DND-41 (cell line): ENCODE data around the gene TNFRSF19.

ENCODE experiments used
- EZH2 ChIP-seq: IDR thresholded peaks from 3 replicates; pipeline ENCODE4 v1.6.1; 2012; ENCODE audit warnings: borderline replicate concordance, low read depth, mild to moderate bottlenecking, moderate library complexity, low read length, inconsistent platforms; ENCODE audit not compliant: severe bottlenecking
- TF ChIP-seq, protein P1 (sequence below): IDR thresholded peaks from 2 replicates; pipeline ENCODE4 v1.5.1; 2012; ENCODE audit warnings: borderline replicate concordance, low read length, moderate library complexity, mild to moderate bottlenecking; ENCODE audit not compliant: poor library complexity, severe bottlenecking; ENCODE audit errors: extremely low read depth

GRCh38 chr13:23644527-23645138, 74.4 kb downstream of the TNFRSF19 start:
- TF ChIP-seq, protein P1, sequence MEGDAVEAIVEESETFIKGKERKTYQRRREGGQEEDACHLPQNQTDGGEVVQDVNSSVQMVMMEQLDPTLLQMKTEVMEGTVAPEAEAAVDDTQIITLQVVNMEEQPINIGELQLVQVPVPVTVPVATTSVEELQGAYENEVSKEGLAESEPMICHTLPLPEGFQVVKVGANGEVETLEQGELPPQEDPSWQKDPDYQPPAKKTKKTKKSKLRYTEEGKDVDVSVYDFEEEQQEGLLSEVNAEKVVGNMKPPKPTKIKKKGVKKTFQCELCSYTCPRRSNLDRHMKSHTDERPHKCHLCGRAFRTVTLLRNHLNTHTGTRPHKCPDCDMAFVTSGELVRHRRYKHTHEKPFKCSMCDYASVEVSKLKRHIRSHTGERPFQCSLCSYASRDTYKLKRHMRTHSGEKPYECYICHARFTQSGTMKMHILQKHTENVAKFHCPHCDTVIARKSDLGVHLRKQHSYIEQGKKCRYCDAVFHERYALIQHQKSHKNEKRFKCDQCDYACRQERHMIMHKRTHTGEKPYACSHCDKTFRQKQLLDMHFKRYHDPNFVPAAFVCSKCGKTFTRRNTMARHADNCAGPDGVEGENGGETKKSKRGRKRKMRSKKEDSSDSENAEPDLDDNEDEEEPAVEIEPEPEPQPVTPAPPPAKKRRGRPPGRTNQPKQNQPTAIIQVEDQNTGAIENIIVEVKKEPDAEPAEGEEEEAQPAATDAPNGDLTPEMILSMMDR = no peak
- TF ChIP-seq EZH2 = no peak
